Omental fat pad (tissue), 4 donors: ENCODE results near the gene RALGDS. TPM values are rescaled to one million over a fixed set of nuclear protein-coding genes. Genes with fewer than 3 reads are reported as not detected.

Experiments used
- ATAC-seq: fragments of 150-250 bp; one replicate; pipeline ENCODE4 v1.9.1; 2016; ENCODE audit warnings: mild to moderate bottlenecking, moderate library complexity; ENCODE audit not compliant: low FRiP score
- DNase-seq: peaks from one replicate; pipeline ENCODE4 v3.0.0-alpha.2; 2019; ENCODE audit warnings: low spot score
- CTCF ChIP-seq, 3 donors: fragments of 450-650 bp; IDR thresholded peaks; one replicate each; pipeline ENCODE4 v1.5.1; 2016 to 2017; ENCODE audit warnings: antibody characterized with exemption in 3 of 3, mild to moderate bottlenecking in 3 of 3, moderate library complexity in 2 of 3
- total RNA-seq, 4 donors: library from RNA; depleted of rRNA; stranded (reverse); fragments of >200 nt; gene quantifications; one replicate each; pipeline ENCODE4 v1.1.0, GENCODE V29; 2016

RALGDS gene
- total RNA-seq, 4 donors from 2014 or later = 33.9 to 177 (median 68.9) TPM

GRCh38 chr9:133151601-133152525 is 30.8 kb upstream of the RALGDS start:
- no peak for DNase-seq
- ATAC-seq = no peak
- no peak for TF ChIP-seq CTCF (IDR thresholded peaks at IDR 0.05)

GRCh38 chr9:133151041-133151440 is 30.0 kb upstream of the RALGDS start:
- DNase-seq = no peak
- ATAC-seq = no peak
- TF ChIP-seq CTCF (IDR thresholded peaks at IDR 0.05) = no peak

GRCh38 chr9:133149130-133150015 is 28.3 kb upstream of the RALGDS start:
- TF ChIP-seq CTCF (IDR thresholded peaks at IDR 0.05) = no peak
- ATAC-seq (peak; percentile 76), DNase-seq (peak; percentile 60)

GRCh38 chr9:133148199-133149129 is 27.4 kb upstream of the RALGDS start:
- peak; percentile 11 for ATAC-seq
- TF ChIP-seq CTCF (IDR thresholded peaks at IDR 0.05) = no peak
- DNase-seq = no peak

GRCh38 chr9:133147412-133148198 is 26.6 kb upstream of the RALGDS start:
- TF ChIP-seq CTCF (IDR thresholded peaks at IDR 0.05) = peak in 2 of 3 donors; percentile 37 to 85
- peak; percentile 72 for DNase-seq
- ATAC-seq = no peak
